Activated CD8-positive, alpha-beta memory T cell treated with anti-CD3 and anti-CD28 coated beads for 36 hours (primary cell): ENCODE measurements around the gene NEO1. TPM values are rescaled to one million over a fixed set of nuclear protein-coding genes. Genes with fewer than 3 reads are reported as not detected.
"Not testable (repeated sequence)": the region's sequence is repeated elsewhere in the genome, so short reads cannot be mapped to it uniquely, and the experiment has no call there.

Experiments used
- CTCF ChIA-PET: fragments of 350-600 bp; sonication (Branson Sonifier 250); formaldehyde crosslinking; loops from one replicate; lab custom pipeline; 2021; ENCODE audit warnings: antibody characterized with exemption; lab: Charles Lee
- POLR2A ChIA-PET: fragments of 350-600 bp; sonication (Branson Sonifier 250); formaldehyde crosslinking; loops from one replicate; lab custom pipeline; 2021; ENCODE audit warnings: antibody characterized with exemption; lab: Charles Lee
- total RNA-seq, 2 experiments: library from RNA; stranded (reverse); gene quantifications; one replicate each; pipeline ENCODE4 v1.2.3, GENCODE V29; 2021

Gene NEO1
- total RNA-seq, 2 experiments from 2014 or later = 5.4 to 7.6 TPM

DNA sequence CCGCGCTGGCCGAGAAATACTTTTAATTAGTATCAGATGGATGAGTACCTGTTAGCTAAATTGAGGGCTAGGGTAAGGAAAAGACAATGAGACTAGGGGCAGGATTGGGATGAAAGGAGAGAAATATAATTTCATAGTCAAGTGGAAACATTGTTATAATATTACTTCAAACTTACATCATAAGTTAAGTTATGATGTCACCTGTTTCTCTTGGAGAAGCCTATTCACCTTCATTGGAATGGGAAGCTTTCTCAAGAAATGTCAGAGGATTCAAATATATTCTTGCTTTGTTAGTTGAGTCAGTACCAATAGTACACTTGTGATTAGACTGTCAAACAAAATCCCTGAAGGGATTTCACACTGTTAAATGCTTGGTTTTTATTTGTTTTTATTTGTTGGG lies 116.2 kb downstream of the NEO1 start:
- ChIA-PET CTCF (no interaction called here), POLR2A (no interaction called here)

GRCh38 chr15:73171711-73172110 lies 119.4 kb downstream of the NEO1 start:
- CTCF ChIA-PET = no interaction called here
- POLR2A ChIA-PET = no interaction called here

DNA sequence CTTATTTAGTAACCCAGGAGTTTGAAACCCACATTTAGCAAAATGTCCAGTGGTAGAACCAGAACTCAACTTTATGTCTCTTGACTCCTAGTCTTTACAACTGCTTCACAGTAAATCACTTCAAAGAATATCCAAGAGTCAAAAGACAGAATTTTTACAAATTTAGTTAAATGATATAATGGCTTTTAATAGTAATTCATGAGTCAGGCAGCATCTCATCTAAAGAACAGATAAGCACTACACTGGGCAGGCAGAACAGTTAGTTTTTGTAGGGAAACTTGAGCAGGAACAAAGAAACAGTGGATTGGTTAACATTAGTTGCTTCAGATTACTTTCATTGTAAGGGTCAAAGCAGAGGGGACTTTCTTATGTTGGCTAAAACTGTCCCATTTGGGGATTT lies 120.2 kb downstream of the NEO1 start:
- CTCF ChIA-PET = no interaction called here

GRCh38 chr15:73174171-73174570 lies 121.9 kb downstream of the NEO1 start:
- POLR2A ChIA-PET = interaction anchor here (0.7 kb wide), 1 partner anchor 193 kb away, joined by 5 read pairs; no protein-coding TSS in a partner anchor
- CTCF ChIA-PET = no interaction called here

More for the DNA sequence above, 120.2 kb downstream of the NEO1 start:
- POLR2A ChIA-PET = no interaction called here

GRCh38 chr15:73175382-73175781 lies 123.1 kb downstream of the NEO1 start:
- POLR2A ChIA-PET = no interaction called here
- CTCF ChIA-PET = no interaction called here

DNA sequence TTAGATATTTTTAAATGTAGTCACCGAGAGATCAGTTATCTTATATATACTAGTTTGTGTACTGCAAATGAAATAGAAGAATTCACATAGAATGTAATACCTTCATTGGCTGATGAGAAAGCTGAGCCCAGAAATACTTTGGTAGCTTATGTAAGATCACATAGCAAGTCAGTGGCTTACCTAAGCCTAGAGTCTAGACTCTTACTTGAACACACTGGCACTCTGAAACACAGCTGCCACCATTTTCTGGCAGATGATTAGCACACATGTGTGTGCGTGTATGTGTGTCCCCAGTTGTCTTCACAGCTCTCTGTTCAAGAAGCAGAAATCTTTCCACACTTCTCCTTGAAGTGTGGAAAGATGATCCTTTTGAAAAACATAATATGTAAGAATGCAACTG lies 124.3 kb downstream of the NEO1 start:
- CTCF ChIA-PET = interaction anchor here (0.7 kb wide), 1 partner anchor 592 kb away, joined by 3 read pairs; no protein-coding TSS in a partner anchor

GRCh38 chr15:73183071-73183470 lies 130.8 kb downstream of the NEO1 start:
- ChIA-PET CTCF (no interaction called here), POLR2A (no interaction called here)

More for the DNA sequence above, 124.3 kb downstream of the NEO1 start:
- POLR2A ChIA-PET = no interaction called here

- POLR2A ChIA-PET = no interaction called here
Measured at GRCh38 chr15:73190189-73190601, 137.9 kb downstream of the NEO1 start.

DNA sequence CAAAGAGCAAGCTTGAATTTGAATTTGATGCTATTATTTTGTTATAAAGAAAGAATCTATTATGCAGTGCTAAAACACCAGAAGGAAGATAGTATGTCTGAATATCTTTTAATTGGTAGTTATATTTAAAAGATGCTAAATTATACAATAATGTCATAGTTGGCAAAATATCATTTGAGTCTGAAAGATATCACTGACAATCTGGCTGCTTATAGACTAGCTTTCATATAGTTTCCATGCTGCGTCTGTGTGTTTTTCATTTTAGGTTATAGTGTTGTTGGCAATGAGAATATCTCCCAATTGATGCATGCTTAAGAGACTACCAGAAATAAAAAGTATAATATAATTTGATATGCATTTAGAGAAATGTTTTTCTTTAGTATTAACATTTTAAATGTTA lies 142.9 kb downstream of the NEO1 start:
- POLR2A ChIA-PET = no interaction called here

More at GRCh38 chr15:73190189-73190601, 137.9 kb downstream of the NEO1 start:
- CTCF ChIA-PET = no interaction called here

GRCh38 chr15:73196113-73196512 lies 143.8 kb downstream of the NEO1 start:
- ChIA-PET CTCF (no interaction called here), POLR2A (no interaction called here)

More for the DNA sequence above, 142.9 kb downstream of the NEO1 start:
- CTCF ChIA-PET = interaction anchor here (0.9 kb wide), 1 partner anchor 9 kb away, joined by 3 read pairs; no protein-coding TSS in a partner anchor

DNA sequence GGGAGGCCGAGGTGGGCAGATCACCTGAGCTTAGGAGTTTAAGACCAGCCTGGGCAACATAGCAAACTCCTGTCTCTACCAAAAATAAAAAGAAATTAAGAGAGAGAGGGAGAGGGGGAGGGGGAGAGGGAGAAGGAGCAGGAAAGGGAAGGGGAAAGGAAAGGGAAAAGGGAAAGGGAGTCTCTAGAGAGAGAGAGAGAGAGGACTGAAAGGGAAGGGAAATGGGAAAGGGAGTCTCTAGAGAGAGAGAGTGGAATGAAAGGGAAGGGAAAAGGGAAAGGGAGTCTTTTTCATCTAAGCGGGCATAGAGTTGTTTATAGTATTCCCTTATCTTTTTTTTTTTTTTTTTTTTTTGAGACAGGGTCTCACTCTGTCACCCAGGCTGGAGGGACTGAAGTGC lies 148.1 kb downstream of the NEO1 start:
- CTCF ChIA-PET = no interaction called here
- POLR2A ChIA-PET = no interaction called here

DNA sequence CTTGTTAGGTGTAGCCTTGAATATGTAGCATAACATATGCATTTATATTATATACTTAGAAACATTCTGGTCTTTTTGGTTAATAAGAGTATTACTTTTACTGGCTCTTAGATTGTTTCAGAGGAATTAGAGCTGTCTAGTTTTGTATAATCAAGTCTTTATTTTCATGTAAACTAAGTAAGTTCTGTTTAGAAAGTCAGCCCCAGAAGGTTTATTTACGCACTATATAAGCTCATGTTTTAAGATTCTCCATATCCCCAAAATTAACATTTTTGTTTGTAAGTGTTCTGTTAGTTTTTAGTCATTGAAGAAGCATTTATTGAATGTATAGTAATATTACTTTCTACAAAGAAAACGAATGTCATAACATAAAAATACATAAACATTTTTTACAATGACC lies 158.4 kb downstream of the NEO1 start:
- CTCF ChIA-PET = no interaction called here

DNA sequence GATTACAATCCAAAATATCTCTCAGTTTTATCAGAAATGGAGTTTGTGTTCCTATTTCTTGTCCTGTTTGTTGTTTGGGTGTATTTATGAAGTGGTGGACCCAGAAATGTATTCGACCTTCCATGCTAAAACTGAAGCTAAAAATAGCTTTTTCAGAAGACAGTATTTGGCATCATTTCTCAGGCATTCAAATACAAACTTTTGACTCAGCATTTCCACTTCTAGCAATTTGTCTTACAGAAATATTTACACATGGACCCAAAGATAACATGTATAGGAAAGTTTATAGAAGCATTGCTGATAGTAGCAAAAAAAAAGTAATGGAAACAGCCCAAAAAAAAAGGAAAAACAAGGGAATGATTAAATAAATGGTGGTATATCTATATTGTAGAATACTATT lies 160.2 kb downstream of the NEO1 start:
- ChIA-PET POLR2A (no interaction called here), CTCF (no interaction called here)

More for the DNA sequence above, 158.4 kb downstream of the NEO1 start:
- POLR2A ChIA-PET = no interaction called here

DNA sequence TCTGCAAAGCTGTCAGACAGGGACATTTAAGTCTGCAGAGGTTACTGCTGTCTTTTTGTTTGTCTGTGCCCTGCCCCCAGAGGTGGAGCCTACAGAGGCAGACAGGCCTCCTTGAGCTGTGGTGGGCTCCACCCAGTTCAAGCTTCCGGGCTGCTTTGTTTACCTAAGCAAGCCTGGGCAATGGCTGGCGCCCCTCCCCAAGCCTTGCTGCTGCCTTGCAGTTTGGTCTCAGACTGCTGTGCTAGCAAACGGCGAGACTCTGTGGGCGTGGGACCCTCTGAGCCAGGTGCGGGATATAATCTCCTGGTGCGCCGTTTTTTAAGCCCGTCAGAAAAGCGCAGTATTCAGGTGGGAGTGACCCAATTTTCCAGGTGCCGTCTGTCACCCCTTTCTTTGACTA lies 169.2 kb downstream of the NEO1 start:
- CTCF ChIA-PET, POLR2A ChIA-PET: not testable (repeated sequence)

GRCh38 chr15:73225358-73226015 lies 173.2 kb downstream of the NEO1 start:
- ChIA-PET POLR2A (no interaction called here), CTCF (no interaction called here)

GRCh38 chr15:73226093-73226814 lies 174.0 kb downstream of the NEO1 start:
- CTCF ChIA-PET = interaction anchor here (1.1 kb wide), 1 partner anchor 64 kb away, joined by 4 read pairs; no protein-coding TSS in a partner anchor

DNA sequence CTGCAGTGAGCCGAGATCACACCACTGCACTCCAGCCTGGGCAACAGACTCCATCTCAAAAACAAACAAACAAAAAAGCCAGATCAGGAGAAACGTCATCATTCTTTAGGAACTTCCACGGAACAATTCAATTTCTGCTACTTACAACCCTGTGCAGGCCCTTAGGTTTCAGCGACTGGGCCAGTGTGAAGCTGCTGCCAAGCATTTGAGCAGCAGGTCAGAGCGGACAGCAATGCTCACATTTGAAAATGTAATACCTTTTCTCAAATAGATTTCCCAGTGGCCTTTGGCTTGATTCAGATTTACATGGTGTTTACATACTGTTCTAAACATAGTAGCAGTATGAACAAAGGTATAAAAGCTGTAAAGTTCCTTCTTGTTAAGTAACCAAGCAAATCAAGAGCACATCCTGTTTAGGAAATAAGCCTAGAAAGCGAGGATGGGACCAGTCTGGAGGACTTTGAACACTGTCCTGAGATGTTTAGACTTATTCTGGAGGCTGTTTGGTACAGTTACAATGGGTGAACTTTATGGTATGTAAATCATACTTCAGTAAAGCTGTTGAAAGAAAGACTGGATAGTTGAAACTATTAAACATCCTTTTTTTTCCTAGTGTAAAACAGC lies 175.3 kb downstream of the NEO1 start:
- ChIA-PET CTCF (no interaction called here), POLR2A (no interaction called here)

More at GRCh38 chr15:73226093-73226814, 174.0 kb downstream of the NEO1 start:
- POLR2A ChIA-PET = no interaction called here

DNA sequence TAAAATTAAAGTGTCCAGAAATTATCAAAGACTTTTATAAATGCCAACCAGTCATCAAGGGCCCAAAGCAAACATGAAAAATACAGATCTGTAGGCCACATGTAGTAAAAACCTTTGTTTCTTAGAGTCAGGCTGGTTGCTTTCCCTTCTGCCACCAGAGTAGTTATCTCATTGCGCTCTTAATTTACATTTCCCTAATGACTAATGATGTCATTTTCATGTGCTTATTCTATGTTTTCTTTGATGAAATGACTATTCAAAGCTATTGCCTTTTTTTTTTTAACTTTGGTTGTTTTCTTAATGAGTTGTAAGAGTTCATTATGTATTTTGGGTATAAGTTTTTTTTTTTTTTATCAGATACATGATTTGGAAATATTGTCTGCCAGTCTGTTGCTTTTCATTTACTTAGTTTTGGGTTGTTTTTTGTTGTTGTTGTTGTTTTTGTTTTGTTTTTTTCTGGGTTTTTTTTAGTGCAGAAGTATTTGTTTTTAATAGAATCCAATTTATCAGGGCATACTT lies 175.9 kb downstream of the NEO1 start:
- ChIA-PET CTCF (no interaction called here), POLR2A (no interaction called here)

GRCh38 chr15:73231661-73232419 lies 179.6 kb downstream of the NEO1 start:
- CTCF ChIA-PET = no interaction called here

More at GRCh38 chr15:73231661-73232419, 179.6 kb downstream of the NEO1 start:
- POLR2A ChIA-PET = no interaction called here
